ENCODE results near the gene R3HDM4. TPM values are rescaled to one million over a fixed set of nuclear protein-coding genes. Genes with fewer than 3 reads are reported as not detected.

The R3HDM4 gene
- total and polyA plus RNA-seq, 10 of the 15 experiments (the other 5 are each of a cell fraction or from before 2014, with no cell fraction given): 1.3 to 65.8 (median 27.7) TPM

DNA sequence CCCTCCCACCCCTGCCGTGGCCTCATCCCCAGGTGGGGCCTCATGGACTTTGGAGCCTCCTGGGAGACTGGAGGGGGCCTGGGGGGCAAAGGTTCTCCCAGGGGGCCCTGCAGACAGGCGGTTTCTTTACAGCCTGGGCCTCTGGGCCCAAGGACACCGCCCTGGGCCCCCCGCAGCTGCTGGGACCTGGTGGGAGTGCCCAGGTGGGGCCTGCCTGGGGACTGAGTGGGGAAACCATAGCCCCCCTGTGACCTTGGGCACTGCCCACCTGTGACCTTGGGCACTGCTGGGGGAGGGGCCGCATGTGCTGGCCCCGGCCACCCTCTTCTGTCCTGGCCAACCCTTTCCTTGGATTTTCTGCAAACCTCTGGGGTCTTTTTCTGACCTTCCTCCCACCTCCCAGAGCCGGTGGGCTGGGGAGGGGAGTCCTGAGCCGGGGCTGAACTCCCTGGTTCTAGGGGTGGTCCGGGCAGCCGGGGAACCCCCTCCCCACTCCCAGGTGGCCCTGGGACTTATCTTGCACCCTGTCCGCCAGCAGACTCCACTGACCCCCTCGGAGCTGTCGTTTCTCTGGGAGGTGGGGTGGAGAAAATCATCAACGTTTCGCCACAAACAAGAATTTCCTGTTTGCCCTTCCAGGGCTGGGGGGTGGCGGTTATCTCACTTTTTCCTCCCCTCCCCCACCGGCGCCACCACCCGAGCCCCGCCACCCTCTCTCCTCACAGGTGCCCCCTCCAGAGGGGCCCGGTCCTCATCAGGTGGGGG is 39.8 kb upstream of the R3HDM4 start (continued):
- TF ChIP-seq, protein P1, sequence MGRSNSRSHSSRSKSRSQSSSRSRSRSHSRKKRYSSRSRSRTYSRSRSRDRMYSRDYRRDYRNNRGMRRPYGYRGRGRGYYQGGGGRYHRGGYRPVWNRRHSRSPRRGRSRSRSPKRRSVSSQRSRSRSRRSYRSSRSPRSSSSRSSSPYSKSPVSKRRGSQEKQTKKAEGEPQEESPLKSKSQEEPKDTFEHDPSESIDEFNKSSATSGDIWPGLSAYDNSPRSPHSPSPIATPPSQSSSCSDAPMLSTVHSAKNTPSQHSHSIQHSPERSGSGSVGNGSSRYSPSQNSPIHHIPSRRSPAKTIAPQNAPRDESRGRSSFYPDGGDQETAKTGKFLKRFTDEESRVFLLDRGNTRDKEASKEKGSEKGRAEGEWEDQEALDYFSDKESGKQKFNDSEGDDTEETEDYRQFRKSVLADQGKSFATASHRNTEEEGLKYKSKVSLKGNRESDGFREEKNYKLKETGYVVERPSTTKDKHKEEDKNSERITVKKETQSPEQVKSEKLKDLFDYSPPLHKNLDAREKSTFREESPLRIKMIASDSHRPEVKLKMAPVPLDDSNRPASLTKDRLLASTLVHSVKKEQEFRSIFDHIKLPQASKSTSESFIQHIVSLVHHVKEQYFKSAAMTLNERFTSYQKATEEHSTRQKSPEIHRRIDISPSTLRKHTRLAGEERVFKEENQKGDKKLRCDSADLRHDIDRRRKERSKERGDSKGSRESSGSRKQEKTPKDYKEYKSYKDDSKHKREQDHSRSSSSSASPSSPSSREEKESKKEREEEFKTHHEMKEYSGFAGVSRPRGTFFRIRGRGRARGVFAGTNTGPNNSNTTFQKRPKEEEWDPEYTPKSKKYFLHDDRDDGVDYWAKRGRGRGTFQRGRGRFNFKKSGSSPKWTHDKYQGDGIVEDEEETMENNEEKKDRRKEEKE (IDR thresholded peaks at IDR 0.05): no peak
- TF ChIP-seq ZNF384 (IDR thresholded peaks at IDR 0.05; ENCODE audit: borderline replicate concordance, low read depth, low read length): no peak
- peak; percentile 7; the same call in 1 of the 2 replicates for TF ChIP-seq TCF12 (IDR thresholded peaks at IDR 0.05; ENCODE audit: low read depth, low read length)
- no peak for TF ChIP-seq CHD1 (IDR thresholded peaks at IDR 0.05; ENCODE audit: low read depth, low read length)
- no peak for TF ChIP-seq EP300 (IDR thresholded peaks at IDR 0.05; ENCODE audit: borderline replicate concordance in 1 of 2, control insufficient read depth in 1 of 2, low read depth in 2 of 2, low read length in 2 of 2)
- TF ChIP-seq, protein P2, sequence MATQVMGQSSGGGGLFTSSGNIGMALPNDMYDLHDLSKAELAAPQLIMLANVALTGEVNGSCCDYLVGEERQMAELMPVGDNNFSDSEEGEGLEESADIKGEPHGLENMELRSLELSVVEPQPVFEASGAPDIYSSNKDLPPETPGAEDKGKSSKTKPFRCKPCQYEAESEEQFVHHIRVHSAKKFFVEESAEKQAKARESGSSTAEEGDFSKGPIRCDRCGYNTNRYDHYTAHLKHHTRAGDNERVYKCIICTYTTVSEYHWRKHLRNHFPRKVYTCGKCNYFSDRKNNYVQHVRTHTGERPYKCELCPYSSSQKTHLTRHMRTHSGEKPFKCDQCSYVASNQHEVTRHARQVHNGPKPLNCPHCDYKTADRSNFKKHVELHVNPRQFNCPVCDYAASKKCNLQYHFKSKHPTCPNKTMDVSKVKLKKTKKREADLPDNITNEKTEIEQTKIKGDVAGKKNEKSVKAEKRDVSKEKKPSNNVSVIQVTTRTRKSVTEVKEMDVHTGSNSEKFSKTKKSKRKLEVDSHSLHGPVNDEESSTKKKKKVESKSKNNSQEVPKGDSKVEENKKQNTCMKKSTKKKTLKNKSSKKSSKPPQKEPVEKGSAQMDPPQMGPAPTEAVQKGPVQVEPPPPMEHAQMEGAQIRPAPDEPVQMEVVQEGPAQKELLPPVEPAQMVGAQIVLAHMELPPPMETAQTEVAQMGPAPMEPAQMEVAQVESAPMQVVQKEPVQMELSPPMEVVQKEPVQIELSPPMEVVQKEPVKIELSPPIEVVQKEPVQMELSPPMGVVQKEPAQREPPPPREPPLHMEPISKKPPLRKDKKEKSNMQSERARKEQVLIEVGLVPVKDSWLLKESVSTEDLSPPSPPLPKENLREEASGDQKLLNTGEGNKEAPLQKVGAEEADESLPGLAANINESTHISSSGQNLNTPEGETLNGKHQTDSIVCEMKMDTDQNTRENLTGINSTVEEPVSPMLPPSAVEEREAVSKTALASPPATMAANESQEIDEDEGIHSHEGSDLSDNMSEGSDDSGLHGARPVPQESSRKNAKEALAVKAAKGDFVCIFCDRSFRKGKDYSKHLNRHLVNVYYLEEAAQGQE (IDR thresholded peaks at IDR 0.05; ENCODE audit: low read depth, low read length): no peak
- TF ChIP-seq, protein P3, sequence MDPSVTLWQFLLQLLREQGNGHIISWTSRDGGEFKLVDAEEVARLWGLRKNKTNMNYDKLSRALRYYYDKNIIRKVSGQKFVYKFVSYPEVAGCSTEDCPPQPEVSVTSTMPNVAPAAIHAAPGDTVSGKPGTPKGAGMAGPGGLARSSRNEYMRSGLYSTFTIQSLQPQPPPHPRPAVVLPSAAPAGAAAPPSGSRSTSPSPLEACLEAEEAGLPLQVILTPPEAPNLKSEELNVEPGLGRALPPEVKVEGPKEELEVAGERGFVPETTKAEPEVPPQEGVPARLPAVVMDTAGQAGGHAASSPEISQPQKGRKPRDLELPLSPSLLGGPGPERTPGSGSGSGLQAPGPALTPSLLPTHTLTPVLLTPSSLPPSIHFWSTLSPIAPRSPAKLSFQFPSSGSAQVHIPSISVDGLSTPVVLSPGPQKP (IDR thresholded peaks at IDR 0.05; ENCODE audit: low read depth, low read length): no peak
- no peak for TF ChIP-seq HDGF (IDR thresholded peaks at IDR 0.05)
- TF ChIP-seq, protein P4, sequence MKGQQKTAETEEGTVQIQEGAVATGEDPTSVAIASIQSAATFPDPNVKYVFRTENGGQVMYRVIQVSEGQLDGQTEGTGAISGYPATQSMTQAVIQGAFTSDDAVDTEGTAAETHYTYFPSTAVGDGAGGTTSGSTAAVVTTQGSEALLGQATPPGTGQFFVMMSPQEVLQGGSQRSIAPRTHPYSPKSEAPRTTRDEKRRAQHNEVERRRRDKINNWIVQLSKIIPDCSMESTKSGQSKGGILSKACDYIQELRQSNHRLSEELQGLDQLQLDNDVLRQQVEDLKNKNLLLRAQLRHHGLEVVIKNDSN (IDR thresholded peaks at IDR 0.05; ENCODE audit: borderline replicate concordance, extremely low read length, insufficient read depth, low read depth, low read length): no peak
- TF ChIP-seq, protein P5, sequence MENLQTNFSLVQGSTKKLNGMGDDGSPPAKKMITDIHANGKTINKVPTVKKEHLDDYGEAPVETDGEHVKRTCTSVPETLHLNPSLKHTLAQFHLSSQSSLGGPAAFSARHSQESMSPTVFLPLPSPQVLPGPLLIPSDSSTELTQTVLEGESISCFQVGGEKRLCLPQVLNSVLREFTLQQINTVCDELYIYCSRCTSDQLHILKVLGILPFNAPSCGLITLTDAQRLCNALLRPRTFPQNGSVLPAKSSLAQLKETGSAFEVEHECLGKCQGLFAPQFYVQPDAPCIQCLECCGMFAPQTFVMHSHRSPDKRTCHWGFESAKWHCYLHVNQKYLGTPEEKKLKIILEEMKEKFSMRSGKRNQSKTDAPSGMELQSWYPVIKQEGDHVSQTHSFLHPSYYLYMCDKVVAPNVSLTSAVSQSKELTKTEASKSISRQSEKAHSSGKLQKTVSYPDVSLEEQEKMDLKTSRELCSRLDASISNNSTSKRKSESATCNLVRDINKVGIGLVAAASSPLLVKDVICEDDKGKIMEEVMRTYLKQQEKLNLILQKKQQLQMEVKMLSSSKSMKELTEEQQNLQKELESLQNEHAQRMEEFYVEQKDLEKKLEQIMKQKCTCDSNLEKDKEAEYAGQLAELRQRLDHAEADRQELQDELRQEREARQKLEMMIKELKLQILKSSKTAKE (IDR thresholded peaks at IDR 0.05; ENCODE audit: low read depth, poor library complexity, severe bottlenecking): no peak
- TF ChIP-seq PAX8 (IDR thresholded peaks at IDR 0.05): no peak
- TF ChIP-seq MXI1 (IDR thresholded peaks at IDR 0.05; ENCODE audit: low read depth, low read length): no peak
- no peak for TF ChIP-seq NBN (IDR thresholded peaks at IDR 0.05)
- TF ChIP-seq, protein P6, sequence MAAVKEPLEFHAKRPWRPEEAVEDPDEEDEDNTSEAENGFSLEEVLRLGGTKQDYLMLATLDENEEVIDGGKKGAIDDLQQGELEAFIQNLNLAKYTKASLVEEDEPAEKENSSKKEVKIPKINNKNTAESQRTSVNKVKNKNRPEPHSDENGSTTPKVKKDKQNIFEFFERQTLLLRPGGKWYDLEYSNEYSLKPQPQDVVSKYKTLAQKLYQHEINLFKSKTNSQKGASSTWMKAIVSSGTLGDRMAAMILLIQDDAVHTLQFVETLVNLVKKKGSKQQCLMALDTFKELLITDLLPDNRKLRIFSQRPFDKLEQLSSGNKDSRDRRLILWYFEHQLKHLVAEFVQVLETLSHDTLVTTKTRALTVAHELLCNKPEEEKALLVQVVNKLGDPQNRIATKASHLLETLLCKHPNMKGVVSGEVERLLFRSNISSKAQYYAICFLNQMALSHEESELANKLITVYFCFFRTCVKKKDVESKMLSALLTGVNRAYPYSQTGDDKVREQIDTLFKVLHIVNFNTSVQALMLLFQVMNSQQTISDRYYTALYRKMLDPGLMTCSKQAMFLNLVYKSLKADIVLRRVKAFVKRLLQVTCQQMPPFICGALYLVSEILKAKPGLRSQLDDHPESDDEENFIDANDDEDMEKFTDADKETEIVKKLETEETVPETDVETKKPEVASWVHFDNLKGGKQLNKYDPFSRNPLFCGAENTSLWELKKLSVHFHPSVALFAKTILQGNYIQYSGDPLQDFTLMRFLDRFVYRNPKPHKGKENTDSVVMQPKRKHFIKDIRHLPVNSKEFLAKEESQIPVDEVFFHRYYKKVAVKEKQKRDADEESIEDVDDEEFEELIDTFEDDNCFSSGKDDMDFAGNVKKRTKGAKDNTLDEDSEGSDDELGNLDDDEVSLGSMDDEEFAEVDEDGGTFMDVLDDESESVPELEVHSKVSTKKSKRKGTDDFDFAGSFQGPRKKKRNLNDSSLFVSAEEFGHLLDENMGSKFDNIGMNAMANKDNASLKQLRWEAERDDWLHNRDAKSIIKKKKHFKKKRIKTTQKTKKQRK (IDR thresholded peaks at IDR 0.05; ENCODE audit: low read depth, low read length): no peak

Measured in GM12878 (cell line).